GM23338 (cell line): Measurements from ENCODE around the gene IMMP2L.

ENCODE experiments used
- CREB1 ChIP-seq: fragments of 250-450 bp; sonication (Bioruptor Pico); IDR thresholded peaks from 2 replicates; pipeline ENCODE4 v1.5.0; 2020; ENCODE audit warnings: low read depth, mild to moderate bottlenecking, moderate library complexity
- EZH2 ChIP-seq: fragments of 200-600 bp; sonication (generic); IDR thresholded peaks from one replicate; pipeline ENCODE4 v1.8.0; 2017; ENCODE audit warnings: antibody characterized with exemption, mild to moderate bottlenecking, low read depth; ENCODE audit not compliant: unreplicated experiment
- EZH2phosphoT487 ChIP-seq: fragments of 200-600 bp; sonication (generic); IDR thresholded peaks from one replicate; pipeline ENCODE4 v1.8.1; 2018; ENCODE audit warnings: antibody characterized with exemption; ENCODE audit not compliant: unreplicated experiment
- JUNB ChIP-seq: IDR thresholded peaks from one replicate; pipeline ENCODE4 v1.6.1; 2016; ENCODE audit warnings: antibody characterized with exemption; ENCODE audit not compliant: unreplicated experiment
- POLR2AphosphoS5 ChIP-seq: IDR thresholded peaks from 2 replicates; pipeline ENCODE4 v1.6.1; 2016; ENCODE audit warnings: antibody characterized with exemption, low read depth
- STAT1 ChIP-seq: IDR thresholded peaks from one replicate; pipeline ENCODE4 v1.6.1; 2016; ENCODE audit warnings: antibody characterized with exemption; ENCODE audit not compliant: unreplicated experiment
- TF ChIP-seq, protein P1 (sequence below), 2 experiments: fragments of 200-600 bp in 1 of 2; sonication (generic) in 1 of 2; conservative IDR thresholded peaks; 2 replicates each; pipeline versions ENCODE4 v1.5.1 to v1.6.1; 2016 to 2017; ENCODE audit warnings: antibody characterized with exemption in 2 of 2, low read depth in 2 of 2, mild to moderate bottlenecking in 2 of 2, moderate library complexity in 1 of 2
- TF ChIP-seq, protein P2 (sequence below): IDR thresholded peaks from one replicate; pipeline ENCODE4 v1.6.1; 2018; ENCODE audit warnings: antibody characterized with exemption; ENCODE audit not compliant: unreplicated experiment
- TF ChIP-seq, protein P3 (sequence below): IDR thresholded peaks from 2 replicates; pipeline ENCODE4 v1.6.1; 2016; ENCODE audit warnings: antibody characterized with exemption

DNA sequence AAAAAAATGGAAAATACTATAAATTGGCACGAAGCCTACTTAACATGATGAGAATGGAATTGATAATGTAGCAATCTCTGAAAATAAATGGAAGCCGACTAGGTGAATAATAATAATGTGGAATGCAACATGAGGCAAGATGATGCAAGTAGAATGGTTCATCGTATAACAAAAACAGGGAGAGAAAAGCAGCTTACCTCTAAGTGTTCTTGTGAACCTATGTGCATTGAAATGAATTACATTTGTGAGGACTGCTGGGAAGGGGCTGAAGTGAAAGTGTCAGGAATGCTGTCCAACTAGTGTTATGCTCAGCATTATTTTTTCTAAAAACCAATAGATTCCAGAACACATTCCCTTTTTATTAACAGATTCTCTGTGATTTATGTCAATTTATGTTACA lies 912.0 kb downstream of the IMMP2L start:
- TF ChIP-seq, protein P1, sequence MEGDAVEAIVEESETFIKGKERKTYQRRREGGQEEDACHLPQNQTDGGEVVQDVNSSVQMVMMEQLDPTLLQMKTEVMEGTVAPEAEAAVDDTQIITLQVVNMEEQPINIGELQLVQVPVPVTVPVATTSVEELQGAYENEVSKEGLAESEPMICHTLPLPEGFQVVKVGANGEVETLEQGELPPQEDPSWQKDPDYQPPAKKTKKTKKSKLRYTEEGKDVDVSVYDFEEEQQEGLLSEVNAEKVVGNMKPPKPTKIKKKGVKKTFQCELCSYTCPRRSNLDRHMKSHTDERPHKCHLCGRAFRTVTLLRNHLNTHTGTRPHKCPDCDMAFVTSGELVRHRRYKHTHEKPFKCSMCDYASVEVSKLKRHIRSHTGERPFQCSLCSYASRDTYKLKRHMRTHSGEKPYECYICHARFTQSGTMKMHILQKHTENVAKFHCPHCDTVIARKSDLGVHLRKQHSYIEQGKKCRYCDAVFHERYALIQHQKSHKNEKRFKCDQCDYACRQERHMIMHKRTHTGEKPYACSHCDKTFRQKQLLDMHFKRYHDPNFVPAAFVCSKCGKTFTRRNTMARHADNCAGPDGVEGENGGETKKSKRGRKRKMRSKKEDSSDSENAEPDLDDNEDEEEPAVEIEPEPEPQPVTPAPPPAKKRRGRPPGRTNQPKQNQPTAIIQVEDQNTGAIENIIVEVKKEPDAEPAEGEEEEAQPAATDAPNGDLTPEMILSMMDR (conservative IDR thresholded peaks at IDR 0.05; ENCODE audit: low read depth in 2 of 2), result no peak
- TF ChIP-seq EZH2phosphoT487 (no peak), POLR2AphosphoS5 (no peak), EZH2 (no peak), CREB1 (no peak), STAT1 (no peak), JUNB (no peak)
- TF ChIP-seq, protein P2, sequence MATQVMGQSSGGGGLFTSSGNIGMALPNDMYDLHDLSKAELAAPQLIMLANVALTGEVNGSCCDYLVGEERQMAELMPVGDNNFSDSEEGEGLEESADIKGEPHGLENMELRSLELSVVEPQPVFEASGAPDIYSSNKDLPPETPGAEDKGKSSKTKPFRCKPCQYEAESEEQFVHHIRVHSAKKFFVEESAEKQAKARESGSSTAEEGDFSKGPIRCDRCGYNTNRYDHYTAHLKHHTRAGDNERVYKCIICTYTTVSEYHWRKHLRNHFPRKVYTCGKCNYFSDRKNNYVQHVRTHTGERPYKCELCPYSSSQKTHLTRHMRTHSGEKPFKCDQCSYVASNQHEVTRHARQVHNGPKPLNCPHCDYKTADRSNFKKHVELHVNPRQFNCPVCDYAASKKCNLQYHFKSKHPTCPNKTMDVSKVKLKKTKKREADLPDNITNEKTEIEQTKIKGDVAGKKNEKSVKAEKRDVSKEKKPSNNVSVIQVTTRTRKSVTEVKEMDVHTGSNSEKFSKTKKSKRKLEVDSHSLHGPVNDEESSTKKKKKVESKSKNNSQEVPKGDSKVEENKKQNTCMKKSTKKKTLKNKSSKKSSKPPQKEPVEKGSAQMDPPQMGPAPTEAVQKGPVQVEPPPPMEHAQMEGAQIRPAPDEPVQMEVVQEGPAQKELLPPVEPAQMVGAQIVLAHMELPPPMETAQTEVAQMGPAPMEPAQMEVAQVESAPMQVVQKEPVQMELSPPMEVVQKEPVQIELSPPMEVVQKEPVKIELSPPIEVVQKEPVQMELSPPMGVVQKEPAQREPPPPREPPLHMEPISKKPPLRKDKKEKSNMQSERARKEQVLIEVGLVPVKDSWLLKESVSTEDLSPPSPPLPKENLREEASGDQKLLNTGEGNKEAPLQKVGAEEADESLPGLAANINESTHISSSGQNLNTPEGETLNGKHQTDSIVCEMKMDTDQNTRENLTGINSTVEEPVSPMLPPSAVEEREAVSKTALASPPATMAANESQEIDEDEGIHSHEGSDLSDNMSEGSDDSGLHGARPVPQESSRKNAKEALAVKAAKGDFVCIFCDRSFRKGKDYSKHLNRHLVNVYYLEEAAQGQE, result no peak
- TF ChIP-seq, protein P3, sequence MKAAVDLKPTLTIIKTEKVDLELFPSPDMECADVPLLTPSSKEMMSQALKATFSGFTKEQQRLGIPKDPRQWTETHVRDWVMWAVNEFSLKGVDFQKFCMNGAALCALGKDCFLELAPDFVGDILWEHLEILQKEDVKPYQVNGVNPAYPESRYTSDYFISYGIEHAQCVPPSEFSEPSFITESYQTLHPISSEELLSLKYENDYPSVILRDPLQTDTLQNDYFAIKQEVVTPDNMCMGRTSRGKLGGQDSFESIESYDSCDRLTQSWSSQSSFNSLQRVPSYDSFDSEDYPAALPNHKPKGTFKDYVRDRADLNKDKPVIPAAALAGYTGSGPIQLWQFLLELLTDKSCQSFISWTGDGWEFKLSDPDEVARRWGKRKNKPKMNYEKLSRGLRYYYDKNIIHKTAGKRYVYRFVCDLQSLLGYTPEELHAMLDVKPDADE, result no peak
